Kidney epithelial cell (primary cell): ENCODE measurements around the gene TMEM222. TPM values are rescaled to one million over a fixed set of nuclear protein-coding genes. Genes with fewer than 3 reads are reported as not detected.

Experiments
- DNase-seq: peaks from one replicate; pipeline ENCODE4 v3.0.0-alpha.2; 2010; ENCODE audit warnings: low read depth
- H3K27me3 ChIP-seq: 2 replicates; pipeline ENCODE4 v1.6.0; 2011; ENCODE audit warnings: low read length; ENCODE audit not compliant: control insufficient read depth, insufficient read depth
- H3K36me3 ChIP-seq: 2 replicates; pipeline ENCODE4 v1.5.1; 2011; ENCODE audit warnings: low read length; ENCODE audit not compliant: control insufficient read depth, insufficient read depth
- H3K4me3 ChIP-seq: 2 replicates; pipeline ENCODE4 v1.5.1; 2011; ENCODE audit warnings: low read depth, mild to moderate bottlenecking, control low read depth, low read length
- CTCF ChIP-seq: IDR thresholded peaks from 2 replicates; pipeline ENCODE4 v1.5.1; 2011; ENCODE audit warnings: mild to moderate bottlenecking, moderate library complexity, low read length, control low read depth, inconsistent platforms; ENCODE audit not compliant: insufficient read depth, poor library complexity, severe bottlenecking
- total RNA-seq: library from RNA; depleted of rRNA; stranded (reverse); fragments of >200 nt; gene quantifications from 2 replicates; pipeline ENCODE4 v1.2.3, GENCODE V29; 2015

TMEM222 gene
- total RNA-seq, 1 donor from 2014 or later, result 27.5 TPM

- Histone ChIP-seq H3K27me3 (no peaks in the 10 kb centered on the region), H3K36me3 (peaks cover 1% of the 10 kb centered on the region), H3K4me3 (peak overlapping the region; percentile 75)
- DNase-seq, result no peak
- TF ChIP-seq CTCF, result no peak
Measured at GRCh38 chr1:27366113-27366410, 44.1 kb downstream of the TMEM222 start.

GRCh38 chr1:27366411-27367159, 44.6 kb downstream of the TMEM222 start, which contains the start of gene MAP3K6:
MAP3K6 (minus strand) TSS chr1:27366961; CDS start chr1:27366597, 364 bp downstream.
- peak within 1 kb of the TSS; percentile 75 for H3K4me3 ChIP-seq
- TF ChIP-seq CTCF, result peak; percentile 1
- DNase-seq, result no peak
- no peaks in the 10 kb centered on the region for H3K27me3 ChIP-seq
- peaks cover 1% of the 10 kb centered on the region for H3K36me3 ChIP-seq

- Histone ChIP-seq H3K4me3 (peak overlapping the region; percentile 75), H3K27me3 (no peaks in the 10 kb centered on the region), H3K36me3 (peaks cover 1% of the 10 kb centered on the region)
- no peak for DNase-seq
- no peak for TF ChIP-seq CTCF
Measured at GRCh38 chr1:27367160-27367650, 45.2 kb downstream of the TMEM222 start.

- Histone ChIP-seq H3K36me3 (peaks cover 1% of the 10 kb centered on the region), H3K27me3 (no peaks in the 10 kb centered on the region), H3K4me3 (no peak overlapping the region)
- DNase-seq, result no peak
- peak; percentile 16 for TF ChIP-seq CTCF
Measured at GRCh38 chr1:27368869-27369582, 47.1 kb downstream of the TMEM222 start.

- Histone ChIP-seq H3K27me3 (no peaks in the 10 kb centered on the region), H3K36me3 (no peaks in the 10 kb centered on the region), H3K4me3 (no peak overlapping the region)
- DNase-seq, result no peak
- no peak for TF ChIP-seq CTCF
Measured at GRCh38 chr1:27372022-27372807, 50.3 kb downstream of the TMEM222 start.
